Esophagus muscularis mucosa (tissue), 4 donors: ENCODE results near the gene NFKB2.

Experiments used
- CTCF ChIP-seq, 3 experiments: fragments of 200-600 bp in 2 of 3; fragments of 450-650 bp in 1 of 3; sonication (generic) in 2 of 3; IDR thresholded peaks; one replicate each; pipeline ENCODE4 v1.5.1; 2017 to 2019; ENCODE audit warnings: antibody characterized with exemption in 3 of 3, mild to moderate bottlenecking in 2 of 3, moderate library complexity in 1 of 3
- EP300 ChIP-seq: sonication (generic); formaldehyde crosslinking; IDR thresholded peaks from one replicate; pipeline ENCODE4 v1.6.1; 2017; ENCODE audit warnings: antibody characterized with exemption
- POLR2A ChIP-seq: fragments of 450-650 bp; IDR thresholded peaks from one replicate; pipeline ENCODE4 v1.6.1; 2017; ENCODE audit warnings: antibody characterized with exemption, moderate library complexity, mild to moderate bottlenecking, low read depth

GRCh38 chr10:102423372-102423968, 28.0 kb downstream of the NFKB2 start:
- TF ChIP-seq CTCF (IDR thresholded peaks at IDR 0.05) = no peak
- TF ChIP-seq EP300 = no peak
- no peak for TF ChIP-seq POLR2A
